Liver (tissue), 3 donors: Measurements from ENCODE around the gene CREM.

Experiments used
- HNF4G ChIP-seq: IDR thresholded peaks from 2 replicates; pipeline ENCODE4 v1.6.1; 2016; ENCODE audit warnings: antibody characterized with exemption
- MAX ChIP-seq: IDR thresholded peaks from 2 replicates; pipeline ENCODE4 v1.6.1; 2016; ENCODE audit warnings: antibody characterized with exemption
- RXRA ChIP-seq, 2 donors: IDR thresholded peaks; 2 replicates each; pipeline ENCODE4 v1.6.1; 2017 to 2018; ENCODE audit warnings: antibody characterized with exemption in 2 of 2, mild to moderate bottlenecking in 1 of 2
- YY1 ChIP-seq: IDR thresholded peaks from 2 replicates; pipeline ENCODE4 v1.6.1; 2016; ENCODE audit warnings: antibody characterized with exemption, mild to moderate bottlenecking
- TF ChIP-seq, protein P1 (sequence below): IDR thresholded peaks from 2 replicates; pipeline ENCODE4 v1.6.1; 2016; ENCODE audit warnings: antibody characterized with exemption, mild to moderate bottlenecking
- TF ChIP-seq, protein P2 (sequence below): fragments of 150-350 bp; IDR thresholded peaks from 2 replicates; pipeline ENCODE4 v1.5.1; 2017; ENCODE audit warnings: improper control_type of control experiment, low read depth, low read length; ENCODE audit not compliant: missing input control
- donor health status: healthy.
- donor health status: healthy.

GRCh38 chr10:35119378-35119777 is 7.3 kb upstream of the CREM start:
- TF ChIP-seq, protein P1, sequence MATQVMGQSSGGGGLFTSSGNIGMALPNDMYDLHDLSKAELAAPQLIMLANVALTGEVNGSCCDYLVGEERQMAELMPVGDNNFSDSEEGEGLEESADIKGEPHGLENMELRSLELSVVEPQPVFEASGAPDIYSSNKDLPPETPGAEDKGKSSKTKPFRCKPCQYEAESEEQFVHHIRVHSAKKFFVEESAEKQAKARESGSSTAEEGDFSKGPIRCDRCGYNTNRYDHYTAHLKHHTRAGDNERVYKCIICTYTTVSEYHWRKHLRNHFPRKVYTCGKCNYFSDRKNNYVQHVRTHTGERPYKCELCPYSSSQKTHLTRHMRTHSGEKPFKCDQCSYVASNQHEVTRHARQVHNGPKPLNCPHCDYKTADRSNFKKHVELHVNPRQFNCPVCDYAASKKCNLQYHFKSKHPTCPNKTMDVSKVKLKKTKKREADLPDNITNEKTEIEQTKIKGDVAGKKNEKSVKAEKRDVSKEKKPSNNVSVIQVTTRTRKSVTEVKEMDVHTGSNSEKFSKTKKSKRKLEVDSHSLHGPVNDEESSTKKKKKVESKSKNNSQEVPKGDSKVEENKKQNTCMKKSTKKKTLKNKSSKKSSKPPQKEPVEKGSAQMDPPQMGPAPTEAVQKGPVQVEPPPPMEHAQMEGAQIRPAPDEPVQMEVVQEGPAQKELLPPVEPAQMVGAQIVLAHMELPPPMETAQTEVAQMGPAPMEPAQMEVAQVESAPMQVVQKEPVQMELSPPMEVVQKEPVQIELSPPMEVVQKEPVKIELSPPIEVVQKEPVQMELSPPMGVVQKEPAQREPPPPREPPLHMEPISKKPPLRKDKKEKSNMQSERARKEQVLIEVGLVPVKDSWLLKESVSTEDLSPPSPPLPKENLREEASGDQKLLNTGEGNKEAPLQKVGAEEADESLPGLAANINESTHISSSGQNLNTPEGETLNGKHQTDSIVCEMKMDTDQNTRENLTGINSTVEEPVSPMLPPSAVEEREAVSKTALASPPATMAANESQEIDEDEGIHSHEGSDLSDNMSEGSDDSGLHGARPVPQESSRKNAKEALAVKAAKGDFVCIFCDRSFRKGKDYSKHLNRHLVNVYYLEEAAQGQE: no peak
- TF ChIP-seq, protein P2, sequence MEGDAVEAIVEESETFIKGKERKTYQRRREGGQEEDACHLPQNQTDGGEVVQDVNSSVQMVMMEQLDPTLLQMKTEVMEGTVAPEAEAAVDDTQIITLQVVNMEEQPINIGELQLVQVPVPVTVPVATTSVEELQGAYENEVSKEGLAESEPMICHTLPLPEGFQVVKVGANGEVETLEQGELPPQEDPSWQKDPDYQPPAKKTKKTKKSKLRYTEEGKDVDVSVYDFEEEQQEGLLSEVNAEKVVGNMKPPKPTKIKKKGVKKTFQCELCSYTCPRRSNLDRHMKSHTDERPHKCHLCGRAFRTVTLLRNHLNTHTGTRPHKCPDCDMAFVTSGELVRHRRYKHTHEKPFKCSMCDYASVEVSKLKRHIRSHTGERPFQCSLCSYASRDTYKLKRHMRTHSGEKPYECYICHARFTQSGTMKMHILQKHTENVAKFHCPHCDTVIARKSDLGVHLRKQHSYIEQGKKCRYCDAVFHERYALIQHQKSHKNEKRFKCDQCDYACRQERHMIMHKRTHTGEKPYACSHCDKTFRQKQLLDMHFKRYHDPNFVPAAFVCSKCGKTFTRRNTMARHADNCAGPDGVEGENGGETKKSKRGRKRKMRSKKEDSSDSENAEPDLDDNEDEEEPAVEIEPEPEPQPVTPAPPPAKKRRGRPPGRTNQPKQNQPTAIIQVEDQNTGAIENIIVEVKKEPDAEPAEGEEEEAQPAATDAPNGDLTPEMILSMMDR: no peak
- TF ChIP-seq RXRA (IDR thresholded peaks at IDR 0.05) (no peak), YY1 (no peak), MAX (no peak), HNF4G (no peak)
